GM11168 (cell line): ENCODE measurements around the gene VIT.

Experiments used
- in situ Hi-C: fragments of 300-500 bp; cut with MboI; formaldehyde crosslinking; loops from one replicate; pipeline ENCODE4 v1.12.0; 2022; ENCODE audit warnings: low sequenced_read_pairs; ENCODE audit not compliant: unreplicated experiment

Gene VIT

GRCh38 chr2:36706021-36706876 is 9.7 kb downstream of the VIT start:
- in situ Hi-C loops = no loop called here

- in situ Hi-C loops = no loop called here
Observed at GRCh38 chr2:36707050-36707449, 10.5 kb downstream of the VIT start.

GRCh38 chr2:36708041-36708741 is 11.7 kb downstream of the VIT start:
- in situ Hi-C loops = no loop called here

- in situ Hi-C loops = no loop called here
Observed at GRCh38 chr2:36710858-36711515, 14.5 kb downstream of the VIT start.

GRCh38 chr2:36711741-36712314 is 15.3 kb downstream of the VIT start:
- in situ Hi-C loops = no loop called here

- in situ Hi-C loops = no loop called here
Observed at GRCh38 chr2:36713310-36713709, 16.8 kb downstream of the VIT start.

- in situ Hi-C loops = no loop called here
Observed at GRCh38 chr2:36716111-36716510, 19.6 kb downstream of the VIT start.

GRCh38 chr2:36717603-36718266 is 21.2 kb downstream of the VIT start:
- in situ Hi-C loops = no loop called here

- in situ Hi-C loops = no loop called here
Observed at GRCh38 chr2:36727550-36727949, 31.0 kb downstream of the VIT start.

GRCh38 chr2:36729067-36729466 is 32.6 kb downstream of the VIT start:
- in situ Hi-C loops = no loop called here

- in situ Hi-C loops = no loop called here
Observed at GRCh38 chr2:36731941-36732672, 35.6 kb downstream of the VIT start.

- in situ Hi-C loops = no loop called here
Observed at GRCh38 chr2:36732673-36733036, 36.1 kb downstream of the VIT start.

- in situ Hi-C loops = no loop called here
Observed at GRCh38 chr2:36733215-36733614, 36.7 kb downstream of the VIT start.

GRCh38 chr2:36734304-36734703 is 37.8 kb downstream of the VIT start:
- in situ Hi-C loops = no loop called here

- in situ Hi-C loops = no loop called here
Observed at GRCh38 chr2:36737131-36737750, 40.7 kb downstream of the VIT start.

GRCh38 chr2:36740061-36740460 is 43.6 kb downstream of the VIT start:
- in situ Hi-C loops = no loop called here

- in situ Hi-C loops = no loop called here
Observed at GRCh38 chr2:36741188-36741837, 44.8 kb downstream of the VIT start.

- in situ Hi-C loops = no loop called here
Observed at GRCh38 chr2:36743954-36744353, 47.4 kb downstream of the VIT start.

- in situ Hi-C loops = no loop called here
Observed at GRCh38 chr2:36748166-36748565, 51.7 kb downstream of the VIT start.
